ENCODE measurements around the gene SPO11. TPM values are rescaled to one million over a fixed set of nuclear protein-coding genes. Genes with fewer than 3 reads are reported as not detected.

The SPO11 gene
- total RNA-seq, 2 donors from 2014 or later: 2.6 TPM; not detected in 1

GRCh38 chr20:57317789-57318371 is 11.7 kb upstream of the SPO11 start:
- DNase-seq (ENCODE audit: low spot score): no peak
- no peak for TF ChIP-seq POLR2A (IDR thresholded peaks at IDR 0.05)
- TF ChIP-seq POLR2AphosphoS5 (IDR thresholded peaks at IDR 0.05): no peak
- TF ChIP-seq, protein P1, sequence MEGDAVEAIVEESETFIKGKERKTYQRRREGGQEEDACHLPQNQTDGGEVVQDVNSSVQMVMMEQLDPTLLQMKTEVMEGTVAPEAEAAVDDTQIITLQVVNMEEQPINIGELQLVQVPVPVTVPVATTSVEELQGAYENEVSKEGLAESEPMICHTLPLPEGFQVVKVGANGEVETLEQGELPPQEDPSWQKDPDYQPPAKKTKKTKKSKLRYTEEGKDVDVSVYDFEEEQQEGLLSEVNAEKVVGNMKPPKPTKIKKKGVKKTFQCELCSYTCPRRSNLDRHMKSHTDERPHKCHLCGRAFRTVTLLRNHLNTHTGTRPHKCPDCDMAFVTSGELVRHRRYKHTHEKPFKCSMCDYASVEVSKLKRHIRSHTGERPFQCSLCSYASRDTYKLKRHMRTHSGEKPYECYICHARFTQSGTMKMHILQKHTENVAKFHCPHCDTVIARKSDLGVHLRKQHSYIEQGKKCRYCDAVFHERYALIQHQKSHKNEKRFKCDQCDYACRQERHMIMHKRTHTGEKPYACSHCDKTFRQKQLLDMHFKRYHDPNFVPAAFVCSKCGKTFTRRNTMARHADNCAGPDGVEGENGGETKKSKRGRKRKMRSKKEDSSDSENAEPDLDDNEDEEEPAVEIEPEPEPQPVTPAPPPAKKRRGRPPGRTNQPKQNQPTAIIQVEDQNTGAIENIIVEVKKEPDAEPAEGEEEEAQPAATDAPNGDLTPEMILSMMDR (IDR thresholded peaks at IDR 0.05): no peak
- no peaks in the 10 kb centered on the region for H3K36me3 ChIP-seq
- H3K4me1 ChIP-seq (replicated peaks): no peaks in the 10 kb centered on the region
- no peaks in the 10 kb centered on the region for H3K9me3 ChIP-seq
- H3K27me3 ChIP-seq (replicated peaks; ENCODE audit: insufficient read depth): peaks cover 2% of the 10 kb centered on the region
- intact Hi-C loops (cut with DNase I): no loop called here
- no peak overlapping the region for H3K4me3 ChIP-seq
- no peak overlapping the region for H3K27ac ChIP-seq
- WGBS: 73% methylated on average over 14 of the region's 14 CpGs

GRCh38 chr20:57319584-57319983 is 10.0 kb upstream of the SPO11 start:
- Histone ChIP-seq H3K27me3 (replicated peaks; ENCODE audit: insufficient read depth) (peaks cover 2% of the 10 kb centered on the region), H3K9me3 (no peaks in the 10 kb centered on the region), H3K27ac (no peak overlapping the region), H3K36me3 (no peaks in the 10 kb centered on the region), H3K4me3 (no peak overlapping the region), H3K4me1 (replicated peaks) (no peaks in the 10 kb centered on the region)
- no peak for DNase-seq (ENCODE audit: low spot score)
- 94% methylated on average over 4 of the region's 4 CpGs for WGBS
- intact Hi-C loops (cut with DNase I): no loop called here
- no peak for TF ChIP-seq POLR2AphosphoS5 (IDR thresholded peaks at IDR 0.05)
- TF ChIP-seq, protein P1 (IDR thresholded peaks at IDR 0.05): no peak
- no peak for TF ChIP-seq POLR2A (IDR thresholded peaks at IDR 0.05)

- 52% methylated on average over 3 of the region's 3 CpGs for WGBS
- Histone ChIP-seq H3K27me3 (replicated peaks; ENCODE audit: insufficient read depth) (peaks cover 2% of the 10 kb centered on the region), H3K27ac (no peak overlapping the region), H3K36me3 (no peaks in the 10 kb centered on the region), H3K9me3 (no peaks in the 10 kb centered on the region), H3K4me3 (no peak overlapping the region), H3K4me1 (replicated peaks) (no peaks in the 10 kb centered on the region)
- no peak for TF ChIP-seq POLR2AphosphoS5 (IDR thresholded peaks at IDR 0.05)
- TF ChIP-seq, protein P1 (IDR thresholded peaks at IDR 0.05): no peak
- no peak for TF ChIP-seq POLR2A (IDR thresholded peaks at IDR 0.05)
- intact Hi-C loops (cut with DNase I): no loop called here
- no peak for DNase-seq (ENCODE audit: low spot score)
These were observed 9.2 kb upstream of the SPO11 start for GRCh38 chr20:57320358-57320757.

DNA sequence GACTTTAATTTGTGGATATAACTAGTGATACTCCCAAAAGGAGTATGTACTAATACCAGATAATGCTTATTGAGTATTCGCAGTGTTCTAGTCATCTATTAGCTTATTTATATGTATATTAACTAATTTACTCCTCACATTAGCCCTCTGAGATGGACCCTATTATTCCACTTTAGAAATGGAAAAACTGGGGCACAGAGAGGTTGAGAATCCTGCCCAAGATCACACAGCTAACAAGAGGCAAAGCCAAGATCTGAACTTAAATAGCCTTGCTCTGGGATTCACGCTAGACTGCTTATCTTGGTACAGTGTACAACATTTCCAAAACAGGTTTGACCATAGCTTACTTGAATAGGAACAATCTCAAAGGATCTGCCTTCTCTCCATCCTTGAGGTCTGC is 8.5 kb upstream of the SPO11 start:
- no peak overlapping the region for H3K4me3 ChIP-seq
- no peak for DNase-seq (ENCODE audit: low spot score)
- H3K36me3 ChIP-seq: no peaks in the 10 kb centered on the region
- TF ChIP-seq POLR2A (IDR thresholded peaks at IDR 0.05): no peak
- H3K4me1 ChIP-seq (replicated peaks): no peaks in the 10 kb centered on the region
- H3K9me3 ChIP-seq: no peaks in the 10 kb centered on the region
- no peak overlapping the region for H3K27ac ChIP-seq
- intact Hi-C loops (cut with DNase I): no loop called here
- peaks cover 2% of the 10 kb centered on the region for H3K27me3 ChIP-seq (replicated peaks; ENCODE audit: insufficient read depth)
- 85% methylated on average over 2 of the region's 2 CpGs for WGBS

- H3K36me3 ChIP-seq: no peaks in the 10 kb centered on the region
- no peak overlapping the region for H3K27ac ChIP-seq
- 73% methylated on average over 2 of the region's 2 CpGs for WGBS
- intact Hi-C loops (cut with DNase I): no loop called here
- DNase-seq (ENCODE audit: low spot score): no peak
- no peaks in the 10 kb centered on the region for H3K4me1 ChIP-seq (replicated peaks)
- H3K9me3 ChIP-seq: no peaks in the 10 kb centered on the region
- TF ChIP-seq POLR2A (IDR thresholded peaks at IDR 0.05) (no peak), POLR2AphosphoS5 (IDR thresholded peaks at IDR 0.05) (no peak)
- TF ChIP-seq, protein P1 (IDR thresholded peaks at IDR 0.05): no peak
- H3K27me3 ChIP-seq (replicated peaks; ENCODE audit: insufficient read depth): no peaks in the 10 kb centered on the region
- H3K4me3 ChIP-seq: no peak overlapping the region
These were observed 7.1 kb upstream of the SPO11 start for GRCh38 chr20:57322476-57322875.

All from prostate gland (tissue), 2 donors.